Activated CD4-positive, alpha-beta T cell treated with anti-CD3 and anti-CD28 coated beads, Interleukin-10, Interleukin-2, amounts not matched to agents 100 ng/mL and 50 ng/mL, durations not matched to agents 16 hours and 8 hours (primary cell): ENCODE measurements around the gene EIPR1.

ENCODE experiments used
- DNase-seq: peaks from one replicate; pipeline ENCODE4 v3.0.0-alpha.2; 2020

Gene EIPR1

GRCh38 chr2:3355951-3356569 is 21.6 kb downstream of the EIPR1 start:
- no peak for DNase-seq

- no peak for DNase-seq
Observed at GRCh38 chr2:3354986-3355385, 22.6 kb downstream of the EIPR1 start.

GRCh38 chr2:3349211-3349693 is 28.4 kb downstream of the EIPR1 start:
- no peak for DNase-seq

- no peak for DNase-seq
Observed at GRCh38 chr2:3348767-3349166, 28.9 kb downstream of the EIPR1 start.

GRCh38 chr2:3345621-3346020 is 32.0 kb downstream of the EIPR1 start:
- DNase-seq = no peak

GRCh38 chr2:3344897-3345296 is 32.7 kb downstream of the EIPR1 start:
- no peak for DNase-seq

- no peak for DNase-seq
Observed at GRCh38 chr2:3343012-3343411, 34.6 kb downstream of the EIPR1 start.

GRCh38 chr2:3342324-3342723 is 35.3 kb downstream of the EIPR1 start:
- DNase-seq = no peak

- no peak for DNase-seq
Observed at GRCh38 chr2:3341336-3341735, 36.3 kb downstream of the EIPR1 start.

- DNase-seq = no peak
Observed at GRCh38 chr2:3340144-3340543, 37.5 kb downstream of the EIPR1 start.

- DNase-seq = no peak
Observed at GRCh38 chr2:3338340-3338739, 39.3 kb downstream of the EIPR1 start.

GRCh38 chr2:3336844-3337243 is 40.8 kb downstream of the EIPR1 start:
- no peak for DNase-seq

GRCh38 chr2:3334392-3335345 is 42.9 kb downstream of the EIPR1 start:
- DNase-seq = no peak

GRCh38 chr2:3332133-3332532 is 45.5 kb downstream of the EIPR1 start:
- no peak for DNase-seq

- no peak for DNase-seq
Observed at GRCh38 chr2:3329491-3329890, 48.1 kb downstream of the EIPR1 start.

GRCh38 chr2:3326871-3327270 is 50.7 kb downstream of the EIPR1 start:
- DNase-seq = no peak

- DNase-seq = no peak
Observed at GRCh38 chr2:3326182-3326537, 51.5 kb downstream of the EIPR1 start.

GRCh38 chr2:3325458-3326181 is 52.0 kb downstream of the EIPR1 start:
- no peak for DNase-seq

GRCh38 chr2:3324404-3325281 is 53.0 kb downstream of the EIPR1 start:
- DNase-seq = no peak

- no peak for DNase-seq
Observed at GRCh38 chr2:3324036-3324386, 53.6 kb downstream of the EIPR1 start.

- no peak for DNase-seq
Observed at GRCh38 chr2:3323360-3324035, 54.1 kb downstream of the EIPR1 start.
